HG02943 (cell line): ENCODE results near the gene EFCAB9.
A peak's percentile ranks its signal among the peaks of the same experiment; 100 is the strongest.
"Not testable (repeated sequence)": the region's sequence is repeated elsewhere in the genome, so short reads cannot be mapped to it uniquely, and the experiment has no call there.

Source experiments
- ATAC-seq: cut with Tn5 transposase; IDR thresholded peaks from one replicate; pipeline ENCODE4 v1.9.1; 2021; ENCODE audit warnings: mild to moderate bottlenecking, low read depth, moderate library complexity; ENCODE audit not compliant: unreplicated experiment

EFCAB9 gene

DNA sequence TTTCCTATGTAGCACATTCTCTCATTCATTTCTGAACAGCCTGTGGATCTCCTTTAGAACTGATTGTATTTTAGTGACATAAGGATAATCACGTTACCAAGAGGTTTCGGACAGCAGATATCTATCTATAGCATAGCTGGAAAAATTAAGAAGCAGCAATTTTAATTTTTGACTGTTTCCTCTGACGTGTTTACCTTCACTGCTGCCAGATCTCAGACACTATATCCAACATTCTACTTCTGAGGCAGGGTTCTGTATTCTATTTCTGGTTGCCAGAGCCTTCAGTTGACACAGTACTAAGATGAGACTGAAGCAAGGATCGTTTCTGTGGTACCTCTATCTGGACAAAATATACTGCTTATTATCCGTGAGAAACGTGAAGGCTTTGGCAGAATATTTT lies at the start of gene EFCAB9:
TSS of gene EFCAB9 (plus strand) at position 301 of the 400 bp plus-strand sequence. CDS start at position 302, 1 bp downstream.
- ATAC-seq, result no peak

DNA sequence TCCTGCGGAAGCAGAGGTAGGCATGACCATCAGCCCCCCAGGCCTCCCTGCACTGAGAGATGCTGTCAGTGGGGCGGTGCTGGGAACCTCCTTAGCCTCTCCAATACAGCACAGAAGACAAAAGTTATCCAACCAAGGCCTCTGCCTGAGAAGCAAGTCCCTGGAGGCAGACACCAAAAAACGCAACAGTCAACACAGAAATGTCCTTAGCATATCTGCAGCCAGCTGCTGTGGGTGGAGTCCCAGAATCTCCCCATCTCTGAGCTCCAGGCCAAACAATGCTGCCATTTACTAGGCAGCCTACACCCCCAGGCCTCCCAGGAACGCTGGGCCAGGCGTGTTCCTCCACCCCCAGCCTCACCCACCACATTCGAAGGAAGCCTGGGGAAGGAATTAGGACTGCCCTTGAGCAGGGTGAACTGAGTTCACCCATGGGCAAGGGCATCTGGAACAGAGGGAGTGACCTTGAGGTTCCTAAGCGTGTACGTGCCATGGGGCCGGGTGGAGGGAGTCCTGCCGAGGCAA lies 49.6 kb upstream of the EFCAB9 start:
- peak; percentile 50 for ATAC-seq

DNA sequence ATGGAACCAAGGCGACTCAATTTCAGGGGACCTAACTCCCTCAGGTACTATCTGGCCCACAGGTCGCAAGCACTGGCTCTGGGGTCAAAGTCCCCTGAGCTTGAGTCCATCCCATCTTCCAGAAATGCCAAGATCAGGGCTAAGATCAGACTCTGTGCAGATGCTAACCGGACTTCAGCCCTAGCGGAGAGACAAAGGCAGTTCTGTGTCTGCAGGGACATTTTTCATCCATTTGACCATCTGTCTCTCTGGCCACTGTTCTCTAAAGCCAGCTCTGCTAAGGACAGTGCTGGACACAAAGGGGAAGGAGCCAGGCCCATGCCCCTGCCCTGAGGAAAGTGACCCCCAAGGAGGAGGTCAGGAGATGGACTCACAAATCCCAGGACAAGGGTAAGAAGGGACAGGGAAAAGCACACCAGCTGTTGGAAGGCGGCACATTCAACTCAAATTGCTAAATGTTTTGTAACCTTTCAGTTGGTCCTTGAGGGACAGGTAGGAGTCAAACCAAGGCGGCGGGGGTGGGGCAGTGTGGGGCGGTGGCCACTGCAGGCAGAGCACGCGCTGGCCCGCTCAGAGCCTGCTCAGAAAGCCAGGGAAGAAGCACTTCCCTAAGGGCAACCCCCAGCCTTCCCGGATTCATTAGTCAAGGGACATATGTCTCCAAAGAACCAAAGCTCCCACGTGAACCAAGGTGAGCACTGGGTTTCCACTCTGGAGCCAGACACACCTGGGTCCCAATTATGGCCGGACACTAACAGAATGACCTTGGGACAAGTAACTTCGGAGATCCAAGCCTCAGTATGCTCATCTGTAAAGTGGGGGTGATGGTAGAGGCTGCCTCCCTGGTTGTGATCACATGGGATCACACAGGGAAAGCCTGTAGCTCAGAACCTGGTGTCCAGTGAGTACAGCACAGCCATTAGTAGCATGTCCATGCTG lies 48.8 kb upstream of the EFCAB9 start:
- no peak for ATAC-seq

DNA sequence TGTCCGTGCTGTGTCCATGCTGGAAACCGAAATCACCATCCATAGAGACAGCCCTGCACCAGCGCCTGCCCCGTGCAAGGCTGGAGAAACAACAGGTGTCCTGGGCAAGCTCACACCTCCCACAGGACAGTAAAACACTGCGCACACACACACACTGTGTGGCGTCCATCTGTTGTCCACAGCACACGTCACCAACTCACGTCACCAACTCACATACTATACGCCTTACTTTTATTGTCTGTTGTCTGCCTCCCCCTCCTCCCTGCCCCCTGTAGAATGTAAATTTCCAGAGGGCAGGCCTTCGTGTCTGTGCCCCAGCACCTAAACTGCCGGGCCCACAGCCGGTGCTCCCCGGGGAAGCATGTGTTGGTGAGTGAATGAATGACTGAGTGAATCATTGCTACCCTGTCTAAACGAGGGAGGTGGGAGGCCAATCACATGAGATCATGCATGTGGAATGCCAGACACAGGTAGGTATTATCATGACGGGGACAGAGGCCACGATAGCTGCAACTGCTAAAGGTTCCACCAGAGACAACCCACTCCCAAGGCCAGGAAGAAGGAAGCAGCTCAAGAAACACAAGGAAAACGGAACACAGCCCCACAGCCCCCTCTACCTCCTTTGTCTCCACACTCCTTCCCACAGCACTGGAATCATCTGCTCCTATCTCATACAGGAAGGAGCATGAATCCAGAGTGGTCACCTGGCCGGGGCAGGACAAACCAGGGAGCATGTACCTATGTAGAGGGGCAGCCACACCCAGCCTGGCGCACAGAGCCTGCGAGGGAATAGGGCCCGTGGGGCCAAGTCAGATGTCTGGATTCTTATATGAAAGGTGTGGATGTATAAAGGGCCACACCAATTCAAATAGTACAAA lies 47.9 kb upstream of the EFCAB9 start:
- ATAC-seq, result no peak

DNA sequence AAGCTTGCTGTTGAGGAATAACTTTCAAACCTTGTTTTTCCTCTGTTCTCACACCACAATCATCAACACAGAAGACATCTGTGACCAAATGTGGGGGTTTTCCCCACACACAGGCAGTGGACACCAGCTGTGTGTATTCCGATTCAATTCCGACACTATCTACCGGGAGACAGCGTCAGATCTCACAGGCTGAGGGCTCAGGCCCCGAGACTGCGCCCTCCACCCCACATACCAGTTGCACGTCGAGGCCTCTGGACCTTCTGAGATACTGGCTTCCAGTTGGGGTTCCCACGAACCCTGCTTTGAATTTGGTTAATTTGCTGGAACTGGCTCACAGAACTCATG lies 47.3 kb upstream of the EFCAB9 start:
- ATAC-seq, result no peak

DNA sequence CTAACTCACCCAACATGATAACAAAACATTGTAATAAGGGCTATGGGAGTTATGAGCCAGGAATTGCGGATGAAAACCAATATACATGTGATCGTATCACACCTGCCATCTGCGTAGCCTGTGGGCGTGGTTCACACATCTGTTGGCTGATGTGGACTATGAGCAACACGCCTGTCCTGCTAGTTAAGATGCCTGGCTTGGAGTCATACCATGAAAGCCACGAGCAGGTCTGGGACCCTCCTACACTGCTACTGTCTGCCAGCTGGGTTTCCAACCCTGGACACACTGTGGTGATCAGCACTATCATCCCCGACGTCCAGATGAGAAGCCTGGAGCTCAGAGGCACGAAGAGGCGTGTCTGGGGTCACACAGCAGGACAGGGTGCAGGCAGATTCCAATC lies 46.1 kb upstream of the EFCAB9 start:
- ATAC-seq, result no peak

DNA sequence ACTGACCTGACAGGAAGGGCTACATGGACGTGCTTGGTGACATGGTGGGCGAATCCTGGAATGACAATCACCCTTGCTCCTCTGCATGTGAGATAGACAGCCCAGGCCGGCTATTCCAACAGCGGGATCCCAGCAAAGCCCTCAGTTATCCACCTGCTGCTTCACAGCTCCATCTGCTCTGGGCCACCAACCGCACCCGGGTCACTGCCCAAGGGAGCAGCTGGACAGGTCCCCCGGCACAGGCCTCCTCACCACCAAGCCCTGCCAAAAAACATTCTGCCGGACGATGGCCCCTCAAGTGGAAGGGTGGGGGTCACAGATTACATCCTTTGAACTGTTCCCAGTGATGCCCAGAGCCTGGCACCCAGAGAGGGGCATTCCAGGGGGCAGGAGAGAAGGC lies 45.6 kb upstream of the EFCAB9 start:
- ATAC-seq, result no peak

DNA sequence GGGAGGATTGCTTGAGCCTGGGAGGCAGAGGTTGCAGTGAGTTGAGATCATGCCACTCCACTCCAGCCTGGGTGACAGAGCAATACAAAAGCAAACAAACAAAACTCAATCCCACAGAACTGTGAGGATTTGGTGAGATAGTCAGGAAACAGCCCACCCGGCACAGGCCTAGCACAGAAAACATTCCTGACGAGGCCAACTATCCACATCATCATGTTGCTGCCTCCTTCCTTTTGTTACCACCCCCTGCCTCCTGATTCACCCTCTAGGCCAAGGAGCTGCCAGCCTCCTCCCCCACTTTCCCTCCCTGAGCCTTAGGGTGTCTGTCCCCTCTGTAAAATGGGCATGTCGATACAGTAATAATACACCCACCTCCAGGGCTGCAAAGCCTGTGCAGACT lies 44.9 kb upstream of the EFCAB9 start:
- no peak for ATAC-seq

DNA sequence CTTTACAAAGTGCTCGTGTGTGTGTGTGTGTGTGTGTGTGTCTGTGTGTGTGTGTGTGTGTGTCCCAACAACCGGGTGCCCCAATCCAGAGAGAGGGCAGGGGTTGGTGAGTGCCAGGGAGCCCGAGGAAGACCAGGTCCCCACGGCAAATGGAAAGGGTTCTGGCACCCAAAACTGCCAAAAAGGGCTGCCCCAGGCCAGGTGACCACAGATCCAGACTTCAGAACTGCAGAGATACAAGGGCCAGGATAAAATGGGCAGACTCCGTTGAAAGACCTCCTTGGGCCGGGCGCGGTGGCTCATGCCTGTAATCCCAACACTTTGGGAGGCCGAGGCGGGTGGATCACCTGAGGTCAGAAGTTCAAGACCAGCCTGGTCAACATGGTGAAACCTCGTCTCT lies 44.5 kb upstream of the EFCAB9 start:
- ATAC-seq, result not testable (repeated sequence)

DNA sequence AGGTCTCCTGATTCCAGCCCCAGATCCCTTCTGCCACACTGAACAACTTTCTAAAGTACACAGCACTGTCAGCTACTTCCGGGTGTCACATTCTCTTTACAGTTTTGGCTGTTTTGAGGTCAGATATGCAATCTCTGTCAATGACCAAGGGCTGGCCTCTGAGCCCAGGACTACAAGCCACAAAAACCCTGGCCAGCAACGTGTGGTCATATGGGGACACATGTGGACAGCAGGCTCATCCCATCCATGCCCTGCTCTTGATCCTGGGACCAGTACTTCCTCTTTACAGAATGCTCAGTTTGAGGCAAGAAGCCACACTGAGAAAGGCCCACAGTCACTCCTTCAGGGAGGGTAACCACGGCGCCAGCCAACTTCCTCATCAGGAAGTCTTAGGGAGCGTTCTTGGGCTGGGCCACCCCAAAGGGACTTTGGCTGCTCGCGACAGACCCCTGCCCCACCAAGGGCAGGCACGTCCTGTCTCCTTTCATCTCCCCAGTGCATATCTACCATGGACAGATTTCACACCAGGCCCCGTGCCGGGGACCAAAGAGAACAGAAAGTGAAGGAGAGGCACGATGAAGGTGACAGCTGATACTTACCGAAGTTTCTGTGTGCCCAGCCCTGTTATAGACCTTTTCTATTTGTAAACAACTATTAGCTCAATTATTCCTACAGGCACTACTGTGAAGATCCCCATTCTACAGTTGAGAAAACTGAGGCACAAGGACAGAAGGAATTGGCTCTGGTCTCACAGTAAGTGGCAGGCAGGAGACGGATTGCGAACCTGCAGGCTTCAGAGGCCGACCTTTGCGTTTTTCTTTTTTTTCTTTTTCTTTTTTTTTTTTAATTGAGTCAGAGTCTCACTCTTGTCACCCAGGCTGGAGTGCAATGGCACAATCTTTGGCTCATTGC lies 43.2 kb upstream of the EFCAB9 start:
- peak; percentile 54 for ATAC-seq

DNA sequence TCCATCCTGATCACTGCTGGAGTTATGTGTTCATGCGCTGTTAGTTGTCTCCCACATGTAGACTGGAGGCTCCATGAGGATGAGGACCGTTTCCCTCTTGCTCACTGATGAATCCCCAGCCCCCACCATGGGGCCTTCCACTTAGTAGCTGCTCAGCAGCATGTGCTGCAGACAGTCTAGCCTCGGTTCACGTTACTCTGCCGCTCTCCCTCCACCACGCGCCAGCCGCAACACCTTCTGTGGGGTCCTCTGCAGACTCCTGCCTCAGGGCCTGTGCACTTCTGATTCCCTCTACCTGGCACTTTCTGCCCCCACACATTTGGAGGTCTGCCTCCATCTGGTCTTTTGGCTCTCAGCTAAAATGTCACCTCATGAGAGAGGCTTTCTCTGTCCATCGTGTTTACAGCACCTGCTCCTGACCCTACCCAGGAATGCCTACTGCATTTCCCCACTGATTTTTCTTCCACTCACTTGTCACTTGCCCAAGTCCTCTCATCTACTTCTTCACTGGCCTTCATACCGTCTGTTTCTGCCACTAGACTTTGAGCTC lies 42.2 kb upstream of the EFCAB9 start:
- ATAC-seq, result no peak

DNA sequence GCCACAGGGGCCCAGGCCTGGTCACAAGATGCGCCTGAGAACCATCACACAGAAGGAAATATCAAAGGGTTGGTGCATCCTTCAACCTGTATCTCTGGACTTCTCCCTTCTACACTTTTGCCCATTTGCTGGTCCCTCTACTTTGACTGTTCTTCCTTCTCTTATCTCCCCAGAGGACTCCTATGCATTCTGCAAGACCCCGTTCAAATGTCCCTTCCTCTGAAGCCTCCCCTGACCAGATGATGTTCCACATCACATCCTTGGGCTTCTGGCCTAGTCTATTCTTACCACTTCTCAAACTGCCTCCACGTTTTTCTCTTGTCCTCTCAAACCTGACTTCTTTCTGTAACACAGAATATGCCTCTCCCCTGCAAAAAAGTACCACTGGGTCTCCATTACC lies 40.3 kb upstream of the EFCAB9 start:
- no peak for ATAC-seq

DNA sequence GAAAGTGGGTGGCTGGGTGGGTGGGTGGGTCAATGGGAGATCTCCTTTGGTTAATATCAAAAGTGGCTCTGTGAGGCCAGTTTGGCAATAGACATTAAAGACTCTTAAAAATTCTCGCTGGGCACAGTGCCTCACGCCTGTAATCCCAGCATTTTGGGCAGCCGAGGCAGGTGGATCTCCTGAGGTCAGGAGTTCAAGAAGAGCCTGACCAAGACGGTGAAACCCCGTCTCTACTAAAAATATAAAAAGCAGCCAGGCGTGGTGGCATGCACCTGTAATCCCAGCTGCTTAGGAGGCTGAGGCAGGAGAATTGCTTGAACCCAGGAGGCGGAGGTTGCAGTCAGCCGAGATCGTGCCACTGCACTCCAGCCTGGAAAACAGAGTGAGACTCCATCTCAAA lies 38.9 kb upstream of the EFCAB9 start:
- ATAC-seq, result not testable (repeated sequence)

DNA sequence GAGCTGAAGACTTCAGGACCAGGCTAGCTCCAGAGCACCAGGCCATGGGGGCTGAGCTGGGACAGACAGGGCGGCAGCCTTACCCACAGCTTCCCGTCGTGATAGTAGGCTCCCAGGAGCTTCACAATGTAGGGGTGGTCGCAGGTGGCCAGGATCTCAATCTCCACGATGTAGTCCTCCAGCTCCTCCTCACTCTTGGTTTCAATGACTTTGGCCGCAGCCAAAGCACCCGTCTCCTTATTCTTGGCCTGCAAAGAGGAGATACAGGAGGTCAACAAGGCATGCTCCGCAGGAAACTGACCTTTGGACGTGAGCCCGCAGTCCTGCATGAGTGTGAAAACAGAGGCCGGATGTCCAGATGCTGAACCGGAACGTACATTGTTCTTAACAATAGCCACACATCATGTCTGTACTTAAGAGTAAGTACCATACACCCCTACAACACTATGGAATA lies 37.4 kb upstream of the EFCAB9 start:
- ATAC-seq, result no peak

DNA sequence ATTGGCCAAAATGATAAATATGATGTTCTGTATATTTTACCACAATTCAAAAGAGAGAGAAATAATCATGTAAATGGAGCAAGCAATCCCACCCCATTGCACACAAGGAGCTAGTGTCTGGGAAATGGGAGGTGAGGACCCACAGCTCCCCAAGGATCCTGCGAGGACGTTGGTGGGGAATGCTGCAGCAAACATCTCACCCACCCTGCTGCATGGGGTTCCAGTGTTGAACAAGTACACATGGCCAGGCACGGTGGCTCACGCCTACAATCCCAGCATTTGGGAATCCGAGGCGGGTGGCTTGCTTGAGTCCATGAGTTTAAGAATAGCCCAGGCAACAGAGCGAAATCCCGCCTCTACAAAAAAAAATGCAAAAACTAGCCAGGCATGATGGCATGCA lies 35.0 kb upstream of the EFCAB9 start:
- ATAC-seq, result no peak

DNA sequence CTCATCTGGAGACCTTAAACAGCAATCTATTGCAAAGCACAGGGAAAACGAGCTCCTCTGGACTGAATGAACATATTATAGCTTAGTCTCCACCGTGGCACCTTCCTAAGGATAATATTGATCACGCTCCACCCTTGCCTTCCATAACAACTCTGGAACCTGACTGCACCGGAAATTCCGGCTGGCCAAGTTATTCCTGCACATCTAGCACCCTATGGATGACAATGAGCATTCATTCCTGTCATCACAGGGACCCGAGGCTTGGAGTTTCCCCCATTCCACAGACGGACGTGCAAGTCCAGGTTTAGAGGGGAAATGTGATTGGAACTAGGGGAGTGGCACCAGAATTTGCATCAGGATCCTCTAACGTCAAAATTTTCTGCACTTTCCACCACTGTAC lies 33.5 kb upstream of the EFCAB9 start:
- no peak for ATAC-seq

DNA sequence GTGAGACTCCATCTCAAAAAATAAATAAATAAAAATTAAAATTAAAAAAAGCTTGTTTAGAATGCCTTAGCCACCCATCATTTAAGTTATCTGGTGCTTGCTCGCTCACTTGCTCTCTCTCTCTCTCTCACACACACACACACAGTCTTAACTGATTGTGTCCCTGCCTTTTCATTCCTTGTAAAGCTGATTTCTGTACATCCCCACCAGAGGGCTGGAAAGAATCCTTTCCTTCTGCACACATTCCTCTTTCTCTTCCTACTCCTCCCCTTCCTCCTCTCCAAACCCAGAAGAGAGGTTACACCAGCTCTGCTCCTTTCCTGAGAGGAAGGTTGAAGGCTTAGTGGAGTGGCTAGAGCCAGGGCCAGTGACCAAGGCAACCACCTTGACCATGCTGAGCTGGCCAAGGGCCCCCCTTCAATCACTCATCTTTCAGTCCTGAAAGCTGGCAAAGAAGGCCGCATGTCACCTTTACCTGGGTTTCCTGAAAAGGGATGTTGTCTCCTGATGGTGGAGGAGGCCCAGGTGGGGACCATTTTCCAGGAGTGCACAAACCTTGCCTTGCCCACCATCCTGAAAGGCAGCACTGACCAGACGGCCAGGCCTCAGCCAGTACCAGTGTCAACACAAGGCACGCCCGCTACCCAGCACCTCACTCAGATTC lies 31.5 kb upstream of the EFCAB9 start:
- ATAC-seq, result no peak

DNA sequence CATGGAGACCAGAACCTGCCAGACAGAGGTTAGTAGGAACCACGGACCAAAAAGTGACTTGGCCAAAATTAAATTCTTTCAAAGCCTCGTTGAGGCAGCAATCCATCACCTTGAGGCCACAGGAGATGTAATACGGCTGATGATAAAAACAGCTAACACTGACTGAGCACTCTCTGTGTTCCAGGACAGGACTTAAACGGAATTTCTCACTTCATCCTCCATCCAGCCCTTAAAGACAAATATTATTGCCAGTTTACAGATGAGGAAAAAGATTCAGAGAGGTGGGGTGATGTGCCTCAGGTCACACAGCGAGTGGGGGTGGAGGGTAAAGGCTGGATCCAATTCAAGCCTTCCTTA lies 31.0 kb upstream of the EFCAB9 start:
- ATAC-seq, result no peak

DNA sequence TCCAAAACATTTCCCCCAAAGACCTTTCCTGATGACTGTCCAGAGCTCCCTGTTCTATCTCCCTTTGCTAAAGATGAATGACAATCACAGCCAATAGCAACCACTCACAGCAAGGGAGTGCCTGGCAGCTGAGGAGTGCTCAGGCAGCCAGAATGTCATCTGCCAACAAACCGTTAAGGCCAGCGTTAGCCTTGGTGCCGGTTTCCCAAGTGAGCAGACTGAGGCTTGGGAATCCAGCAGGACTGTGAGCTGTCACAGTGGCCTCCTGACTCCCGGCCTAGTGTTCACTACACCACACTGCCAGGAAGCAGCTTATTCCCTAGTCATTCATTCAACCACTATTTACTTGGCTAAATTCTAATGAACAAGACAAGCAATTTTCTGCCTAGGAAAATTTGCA lies 30.6 kb upstream of the EFCAB9 start:
- no peak for ATAC-seq
